Measurements from ENCODE around the gene PPP6R1.

- TF ChIP-seq CTCF (IDR thresholded peaks at IDR 0.05) (no peak), POLR2A (IDR thresholded peaks at IDR 0.05) (no peak)
Observed at GRCh38 chr19:55256562-55257460, 2.0 kb downstream of the PPP6R1 start.

Data from lower leg skin (tissue), 3 donors.